Transverse colon (tissue), 4 donors: Measurements from ENCODE around the gene STYK1. TPM values are rescaled to one million over a fixed set of nuclear protein-coding genes. Genes with fewer than 3 reads are reported as not detected.
"Not testable (repeated sequence)": the region's sequence is repeated elsewhere in the genome, so short reads cannot be mapped to it uniquely, and the experiment has no call there.

Source experiments
- DNase-seq: peaks from one replicate; pipeline ENCODE4 v3.0.0-alpha.2; 2019
- H3K27ac ChIP-seq, 4 donors: fragments of 200-600 bp; sonication (generic); 2 replicates each; pipeline ENCODE4 v1.5.1; 2016 to 2018; ENCODE audit warnings: inconsistent platforms in 4 of 4
- H3K27me3 ChIP-seq: fragments of 200-600 bp; sonication (generic); 2 replicates; pipeline ENCODE4 v1.5.1; 2017; ENCODE audit warnings: inconsistent platforms
- H3K36me3 ChIP-seq, 4 donors: fragments of 200-600 bp; sonication (generic); 2 replicates each; pipeline ENCODE4 v1.5.1; 2017 to 2019; ENCODE audit warnings: inconsistent platforms in 4 of 4
- H3K4me1 ChIP-seq, 4 donors: fragments of 200-600 bp; sonication (generic); 2 replicates each; pipeline ENCODE4 v1.5.1; 2017 to 2020; ENCODE audit warnings: inconsistent platforms in 4 of 4
- H3K4me3 ChIP-seq, 4 donors: fragments of 200-600 bp; sonication (generic); 1 replicate in 1 of 4; 2 replicates in 3 of 4; pipeline versions ENCODE4 v1.5.1 to v1.6.1; 2017 to 2019; ENCODE audit warnings: inconsistent platforms in 4 of 4
- H3K9me3 ChIP-seq, 2 donors: fragments of 200-600 bp; sonication (generic); 2 replicates each; pipeline ENCODE4 v1.5.1; 2017 to 2019; ENCODE audit warnings: inconsistent platforms in 2 of 2
- CTCF ChIP-seq, 5 experiments: fragments of 200-600 bp in 3 of 5; fragments of 450-650 bp in 2 of 5; sonication (generic) in 3 of 5; IDR thresholded peaks; 1 replicate in 2 of 5; 2 replicates in 3 of 5; pipeline ENCODE4 v1.5.1; 2016 to 2017; ENCODE audit warnings: antibody characterized with exemption in 5 of 5, inconsistent platforms in 3 of 5, mild to moderate bottlenecking in 2 of 5, moderate library complexity in 1 of 5
- EP300 ChIP-seq: sonication (generic); formaldehyde crosslinking; IDR thresholded peaks from one replicate; pipeline ENCODE4 v1.6.1; 2017; ENCODE audit warnings: antibody characterized with exemption, low read depth
- POLR2A ChIP-seq: fragments of 450-650 bp; IDR thresholded peaks from one replicate; pipeline ENCODE4 v1.6.1; 2016; ENCODE audit warnings: antibody characterized with exemption, mild to moderate bottlenecking, moderate library complexity
- POLR2AphosphoS5 ChIP-seq, 3 donors: sonication (generic); formaldehyde crosslinking; IDR thresholded peaks; one replicate each; pipeline ENCODE4 v1.6.1; 2016; ENCODE audit warnings: antibody characterized with exemption in 3 of 3
- WGBS, 2 donors: methylation state at CpG; one replicate each; pipeline ENCODE4 v1.1.5; 2018; ENCODE audit warnings: low coverage in 1 of 2; 5-methylcytosine and 5-hydroxymethylcytosine counted together
- in situ Hi-C, 4 donors: fragments of 200-750 bp; cut with MboI; loops; one replicate each; pipeline versions ENCODE4 v1.15.0 to v1.15.1; 2017; ENCODE audit warnings: low sequenced_read_pairs in 3 of 4, low pct_ligation_motif_present in 1 of 4, low pct_unique_long_range_greater_than_20kb in 1 of 4
- intact Hi-C: fragments of 100-400 bp; cut with DNase I; formaldehyde crosslinking; loops from one replicate; pipeline ENCODE4 v1.15.1; 2023; ENCODE audit warnings: low total_unique reads
- total RNA-seq, 4 donors: library from RNA; depleted of rRNA; stranded (reverse); fragments of >200 nt; gene quantifications; one replicate each; pipeline ENCODE4 v1.1.0, GENCODE V29; 2016

Gene STYK1
- total RNA-seq, 4 donors from 2014 or later, result 8.4 to 41.6 (median 19.2) TPM

DNA sequence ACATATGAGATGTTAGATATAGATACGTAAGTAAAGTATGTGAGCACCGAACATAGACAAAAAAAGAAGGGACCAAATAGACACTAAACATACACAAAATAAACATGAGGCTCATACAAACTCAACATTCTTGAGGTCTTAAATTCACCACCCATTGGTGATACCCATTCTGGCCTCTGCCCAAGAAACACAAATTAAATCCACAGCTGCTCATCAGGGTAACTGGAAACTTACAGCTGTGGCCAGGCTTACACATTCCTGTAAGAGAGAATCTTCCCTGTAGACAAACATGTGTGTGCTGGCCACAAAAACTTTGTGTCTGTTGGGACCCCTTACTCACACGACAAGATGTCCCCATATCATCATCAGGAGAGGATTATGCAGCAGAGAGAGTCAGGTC is 82.9 kb downstream of the STYK1 start:
- DNase-seq, result no peak
- intact Hi-C loops (loop anchor here (5.0 kb wide), 1 partner anchor 44 kb away; no protein-coding TSS in a partner anchor), in situ Hi-C loops (no loop called here)
- H3K36me3 ChIP-seq, result no peaks in the 10 kb centered on the region
- 89 to 92% methylated on average over 2 to 3 of the region's 3 CpGs for WGBS, 2 donors
- H3K9me3 ChIP-seq, result no peaks in the 10 kb centered on the region
- no peaks in the 10 kb centered on the region for H3K27me3 ChIP-seq
- no peaks in the 10 kb centered on the region for H3K4me1 ChIP-seq
- TF ChIP-seq POLR2AphosphoS5 (IDR thresholded peaks at IDR 0.05) (no peak), EP300 (no peak), POLR2A (no peak), CTCF (IDR thresholded peaks at IDR 0.05) (no peak)
- no peak overlapping the region for H3K4me3 ChIP-seq
- H3K27ac ChIP-seq, result no peak overlapping the region

GRCh38 chr12:10584415-10584814 is 89.4 kb downstream of the STYK1 start:
- no peak for DNase-seq
- 82 to 86% methylated on average over 1 of the region's 1 CpG for whole genome bisulfite sequencing, 2 donors
- TF ChIP-seq POLR2A, result no peak
- TF ChIP-seq POLR2AphosphoS5 (IDR thresholded peaks at IDR 0.05), result no peak
- no peak for TF ChIP-seq EP300
- TF ChIP-seq CTCF (IDR thresholded peaks at IDR 0.05), result no peak
- H3K27me3 ChIP-seq, result no peaks in the 10 kb centered on the region
- intact Hi-C loops (no loop called here), in situ Hi-C loops (no loop called here)
- no peak overlapping the region for H3K4me3 ChIP-seq
- no peaks in the 10 kb centered on the region for H3K4me1 ChIP-seq
- no peak overlapping the region for H3K27ac ChIP-seq
- H3K9me3 ChIP-seq, result no peaks in the 10 kb centered on the region
- H3K36me3 ChIP-seq, result no peaks in the 10 kb centered on the region

- H3K27me3 ChIP-seq, result no peaks in the 10 kb centered on the region
- DNase-seq, result no peak
- 88 to 91% methylated on average over 3 of the region's 3 CpGs for WGBS, 2 donors
- TF ChIP-seq EP300, result no peak
- no peak for TF ChIP-seq CTCF (IDR thresholded peaks at IDR 0.05)
- TF ChIP-seq POLR2AphosphoS5 (IDR thresholded peaks at IDR 0.05), result no peak
- TF ChIP-seq POLR2A, result no peak
- no peaks in the 10 kb centered on the region for H3K9me3 ChIP-seq
- H3K4me1 ChIP-seq, result no peaks in the 10 kb centered on the region
- no peak overlapping the region for H3K27ac ChIP-seq
- in situ Hi-C loops (no loop called here), intact Hi-C loops (no loop called here)
- no peak overlapping the region for H3K4me3 ChIP-seq
- no peaks in the 10 kb centered on the region for H3K36me3 ChIP-seq
Observed at GRCh38 chr12:10582704-10583103, 91.1 kb downstream of the STYK1 start.

DNA sequence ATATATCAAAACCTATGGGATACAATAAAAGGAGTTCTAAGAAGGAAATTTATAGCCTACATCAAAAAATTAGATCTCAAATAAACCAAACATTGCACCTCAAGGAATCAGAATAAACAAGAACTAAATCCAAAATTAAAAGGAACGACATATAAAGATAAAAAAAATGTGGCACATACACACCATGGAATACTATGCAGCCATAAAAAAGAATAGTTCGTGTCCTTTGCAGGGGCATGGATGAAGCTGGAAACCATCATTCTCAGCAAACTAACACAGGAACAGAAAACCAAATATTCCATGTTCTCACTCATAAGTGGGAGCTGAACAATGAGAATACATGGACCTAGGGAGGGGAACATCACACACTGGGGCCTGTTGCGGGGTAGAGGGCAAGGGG is 91.7 kb downstream of the STYK1 start:
- in situ Hi-C loops, H3K4me3 ChIP-seq, DNase-seq, H3K4me1 ChIP-seq, H3K27me3 ChIP-seq, intact Hi-C loops, H3K36me3 ChIP-seq, H3K27ac ChIP-seq, H3K9me3 ChIP-seq: not testable (repeated sequence)
- WGBS, 2 donors, result 75 to 95% methylated on average over 2 to 3 of the region's 3 CpGs

DNA sequence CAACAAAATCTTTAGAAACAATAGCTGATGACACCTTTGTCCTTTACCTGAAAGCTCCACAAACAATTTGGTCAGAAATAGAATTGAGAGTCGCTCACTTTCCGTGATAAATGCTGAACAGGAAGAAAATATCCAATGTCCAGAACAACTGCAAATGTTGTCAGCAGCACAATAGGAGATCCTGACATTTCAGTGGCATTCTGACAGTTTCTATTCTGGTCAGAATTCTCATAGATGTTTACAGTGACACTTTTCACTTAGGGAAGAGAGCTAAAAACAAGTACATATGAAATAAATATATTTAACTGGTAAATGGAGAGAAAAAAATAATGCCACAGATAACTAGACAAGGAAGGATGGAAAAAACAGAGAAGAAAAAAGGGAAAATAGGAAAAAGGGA is 99.5 kb downstream of the STYK1 start:
- intact Hi-C loops, result no loop called here
- TF ChIP-seq CTCF (IDR thresholded peaks at IDR 0.05), result no peak
- TF ChIP-seq POLR2A, result no peak
- TF ChIP-seq EP300, result no peak
- no peak for TF ChIP-seq POLR2AphosphoS5 (IDR thresholded peaks at IDR 0.05)
- Histone ChIP-seq H3K36me3 (no peaks in the 10 kb centered on the region), H3K27ac (no peak overlapping the region), H3K4me3 (no peak overlapping the region), H3K9me3 (no peaks in the 10 kb centered on the region), H3K27me3 (no peaks in the 10 kb centered on the region), H3K4me1 (no peaks in the 10 kb centered on the region)
- no peak for DNase-seq
- 20 to 86% methylated on average over 1 to 2 of the region's 2 CpGs for WGBS, 2 donors
- in situ Hi-C loops, result loop anchor here in 3 of 4 donors (25.0 kb wide), 3 partner anchors 237 to 337 kb away; partner anchors contain the start of gene KLRD1 (in 1 of the 3)

- H3K27ac ChIP-seq, H3K4me3 ChIP-seq, H3K27me3 ChIP-seq, H3K36me3 ChIP-seq, intact Hi-C loops, DNase-seq, H3K4me1 ChIP-seq, H3K9me3 ChIP-seq: not testable (repeated sequence)
- in situ Hi-C loops, result loop anchor here in 3 of 4 donors (25.0 kb wide), 3 partner anchors 235 to 335 kb away; partner anchors contain the start of gene KLRD1 (in 1 of the 3)
- 54% methylated on average over 3 of the region's 3 CpGs; no CpG with 5 or more reads in 1 of the 2 donors for WGBS, 2 donors
Observed at GRCh38 chr12:10572021-10572490, 101.8 kb downstream of the STYK1 start.
